ENCODE data around the gene LIPT2. TPM values are rescaled to one million over a fixed set of nuclear protein-coding genes. Genes with fewer than 3 reads are reported as not detected.
A peak's percentile ranks its signal among the peaks of the same experiment; 100 is the strongest.

Gene LIPT2
- total RNA-seq, 4 donors from 2014 or later: 5.0 to 19.5 (median 7.3) TPM

DNA sequence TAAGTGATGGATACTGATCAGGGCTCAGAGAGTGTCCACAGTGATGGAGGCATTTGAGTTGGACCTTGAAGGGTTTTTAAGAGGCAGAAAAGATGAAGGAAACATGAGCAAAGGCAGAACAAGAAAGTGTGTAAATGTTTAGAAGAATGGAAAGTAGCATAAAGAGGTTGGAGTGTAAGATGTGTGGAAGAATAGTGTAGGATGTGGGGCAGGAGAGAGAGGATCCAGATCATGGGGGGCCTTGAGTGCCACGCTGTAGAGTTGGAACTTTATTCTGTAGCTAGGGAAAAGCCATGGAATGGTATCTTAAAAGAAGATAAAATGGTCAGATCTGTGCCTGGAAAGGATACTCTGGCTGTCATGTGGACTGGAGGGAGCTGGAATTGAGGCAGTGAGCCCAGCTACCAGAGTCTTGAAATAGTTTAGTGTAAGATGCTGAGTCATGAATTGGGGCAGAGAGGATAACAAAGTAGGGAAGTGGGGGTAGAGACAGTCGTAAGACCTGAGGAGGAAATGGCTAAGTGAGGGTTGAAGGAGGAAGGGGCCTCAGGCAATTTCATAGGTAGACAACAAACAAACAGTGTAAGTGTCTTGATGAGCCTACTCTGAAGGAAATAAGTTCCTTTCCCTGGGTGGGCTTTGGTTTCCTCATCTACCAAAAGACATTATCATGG, 32.9 kb downstream of the LIPT2 start:
- TF ChIP-seq, protein P1, sequence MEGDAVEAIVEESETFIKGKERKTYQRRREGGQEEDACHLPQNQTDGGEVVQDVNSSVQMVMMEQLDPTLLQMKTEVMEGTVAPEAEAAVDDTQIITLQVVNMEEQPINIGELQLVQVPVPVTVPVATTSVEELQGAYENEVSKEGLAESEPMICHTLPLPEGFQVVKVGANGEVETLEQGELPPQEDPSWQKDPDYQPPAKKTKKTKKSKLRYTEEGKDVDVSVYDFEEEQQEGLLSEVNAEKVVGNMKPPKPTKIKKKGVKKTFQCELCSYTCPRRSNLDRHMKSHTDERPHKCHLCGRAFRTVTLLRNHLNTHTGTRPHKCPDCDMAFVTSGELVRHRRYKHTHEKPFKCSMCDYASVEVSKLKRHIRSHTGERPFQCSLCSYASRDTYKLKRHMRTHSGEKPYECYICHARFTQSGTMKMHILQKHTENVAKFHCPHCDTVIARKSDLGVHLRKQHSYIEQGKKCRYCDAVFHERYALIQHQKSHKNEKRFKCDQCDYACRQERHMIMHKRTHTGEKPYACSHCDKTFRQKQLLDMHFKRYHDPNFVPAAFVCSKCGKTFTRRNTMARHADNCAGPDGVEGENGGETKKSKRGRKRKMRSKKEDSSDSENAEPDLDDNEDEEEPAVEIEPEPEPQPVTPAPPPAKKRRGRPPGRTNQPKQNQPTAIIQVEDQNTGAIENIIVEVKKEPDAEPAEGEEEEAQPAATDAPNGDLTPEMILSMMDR (IDR thresholded peaks at IDR 0.05): no peak
- no peak for TF ChIP-seq POLR2A (IDR thresholded peaks at IDR 0.05)
- Histone ChIP-seq H3K27ac (peak overlapping the region; percentile 1 to 60), H3K36me3 (no peaks in the 10 kb centered on the region), H3K4me3 (no peak overlapping the region), H3K9me3 (no peaks in the 10 kb centered on the region), H3K27me3 (no peaks in the 10 kb centered on the region), H3K4me1 (no peaks in the 10 kb centered on the region)
- DNase-seq: no peak
- intact Hi-C loops (cut with DNase I; ENCODE audit: low total_unique reads): no loop called here

DNA sequence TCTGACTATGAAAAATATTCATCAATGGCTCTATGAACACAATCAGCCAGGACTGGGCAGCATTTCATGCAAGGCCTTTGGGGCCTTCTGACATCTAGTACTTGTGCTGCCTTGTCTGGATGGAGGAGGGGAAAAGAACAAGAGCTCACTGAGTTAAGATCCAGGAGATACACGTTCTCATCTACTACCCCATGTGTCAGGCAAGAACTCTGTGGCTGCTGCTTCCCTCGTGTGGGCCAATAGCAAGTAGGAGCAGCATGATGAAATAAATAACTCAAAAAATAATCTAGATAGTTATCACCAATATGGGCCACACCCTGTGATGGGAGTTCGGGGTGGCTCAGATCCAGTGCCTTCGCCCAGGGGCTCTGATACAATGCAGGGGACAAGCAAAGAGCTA, 33.5 kb downstream of the LIPT2 start:
- Histone ChIP-seq H3K27me3 (no peaks in the 10 kb centered on the region), H3K27ac (peak overlapping the region; percentile 1 to 60), H3K4me3 (no peak overlapping the region), H3K9me3 (no peaks in the 10 kb centered on the region), H3K36me3 (no peaks in the 10 kb centered on the region), H3K4me1 (no peaks in the 10 kb centered on the region)
- TF ChIP-seq POLR2A (IDR thresholded peaks at IDR 0.05): no peak
- TF ChIP-seq, protein P1 (IDR thresholded peaks at IDR 0.05): no peak
- DNase-seq: no peak
- intact Hi-C loops (cut with DNase I; ENCODE audit: low total_unique reads): no loop called here

DNA sequence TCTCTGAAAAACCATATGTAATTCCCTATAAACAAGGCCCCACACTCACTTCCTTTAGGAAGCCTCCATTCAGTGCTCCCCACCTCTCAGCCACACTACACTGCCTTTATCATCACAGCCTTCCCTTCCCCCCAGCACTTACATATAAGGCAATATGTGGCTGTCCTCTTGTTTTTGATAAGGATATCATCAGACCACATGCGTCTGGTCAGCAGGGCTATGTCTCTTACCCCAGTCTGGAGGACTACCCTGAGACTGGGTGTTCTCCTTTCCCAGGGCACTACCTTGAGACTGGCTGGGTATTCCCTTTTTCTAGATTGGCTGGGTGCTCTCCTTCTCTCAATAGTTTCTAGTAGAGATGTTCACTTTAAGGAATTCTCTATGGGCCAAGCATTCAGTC, 33.9 kb downstream of the LIPT2 start:
- Histone ChIP-seq H3K36me3 (no peaks in the 10 kb centered on the region), H3K4me1 (no peaks in the 10 kb centered on the region), H3K27ac (no peak overlapping the region), H3K27me3 (no peaks in the 10 kb centered on the region), H3K9me3 (no peaks in the 10 kb centered on the region), H3K4me3 (no peak overlapping the region)
- DNase-seq: no peak
- TF ChIP-seq POLR2A (IDR thresholded peaks at IDR 0.05): no peak
- TF ChIP-seq, protein P1 (IDR thresholded peaks at IDR 0.05): no peak
- intact Hi-C loops (cut with DNase I; ENCODE audit: low total_unique reads): loop anchor here (10.0 kb wide), 1 partner anchor 115 kb away; no protein-coding TSS in a partner anchor

DNA sequence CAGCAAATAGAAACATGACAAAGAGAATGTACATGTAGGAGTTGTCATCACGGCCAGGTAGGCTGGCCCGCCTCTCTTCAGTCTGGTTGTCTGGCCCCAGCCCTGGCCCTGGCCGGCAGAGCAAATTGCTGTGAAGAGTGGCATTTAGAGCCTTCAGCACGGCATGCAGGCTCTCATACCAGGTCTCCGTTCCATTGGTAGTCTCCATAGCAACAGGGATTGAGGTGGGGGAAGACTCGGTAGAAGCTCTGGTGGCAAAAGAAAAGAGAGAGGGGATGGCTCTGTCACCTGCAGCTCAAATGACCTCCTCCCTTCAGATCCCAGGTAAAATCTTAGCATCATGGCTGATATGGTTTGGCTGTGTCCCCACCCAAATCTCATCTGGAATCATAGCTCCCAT, 36.2 kb downstream of the LIPT2 start:
- Histone ChIP-seq H3K9me3 (no peaks in the 10 kb centered on the region), H3K4me3 (no peak overlapping the region), H3K27me3 (no peaks in the 10 kb centered on the region), H3K36me3 (no peaks in the 10 kb centered on the region), H3K4me1 (no peaks in the 10 kb centered on the region), H3K27ac (no peak overlapping the region)
- DNase-seq: no peak
- no peak for TF ChIP-seq POLR2A (IDR thresholded peaks at IDR 0.05)
- TF ChIP-seq, protein P1 (IDR thresholded peaks at IDR 0.05): no peak
- intact Hi-C loops (cut with DNase I; ENCODE audit: low total_unique reads): loop anchor here (10.0 kb wide), 1 partner anchor 117 kb away; no protein-coding TSS in a partner anchor

DNA sequence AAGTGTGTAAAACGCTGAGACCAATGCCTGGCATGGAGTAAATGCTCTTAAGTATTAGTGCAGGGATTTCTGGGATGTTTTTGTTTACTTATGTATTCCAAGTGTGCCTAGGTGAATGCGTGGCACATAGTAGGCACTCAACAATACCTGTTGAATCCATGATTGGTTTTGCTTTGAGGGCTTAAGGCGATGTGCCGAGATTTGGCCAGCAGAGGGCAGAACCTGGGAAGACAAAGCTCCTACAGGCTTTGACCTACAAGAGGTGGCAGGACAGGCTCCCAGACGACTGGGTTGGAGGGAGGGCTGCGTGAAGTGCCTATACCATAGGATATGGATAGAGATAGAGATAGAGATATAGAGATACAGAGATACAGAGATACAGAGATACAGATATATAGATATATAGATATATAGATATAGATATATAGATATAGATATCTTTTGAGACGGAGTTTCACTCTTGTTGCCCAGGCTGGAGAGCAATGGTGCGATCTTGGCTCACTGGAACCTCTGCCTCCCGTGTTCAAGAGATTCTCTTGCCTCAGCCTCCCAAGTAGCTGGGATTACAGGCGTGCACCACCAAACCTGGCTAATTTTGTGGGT, 40.0 kb downstream of the LIPT2 start:
- H3K27me3 ChIP-seq: no peaks in the 10 kb centered on the region
- H3K27ac ChIP-seq: no peak overlapping the region
- no peak overlapping the region for H3K4me3 ChIP-seq
- no peaks in the 10 kb centered on the region for H3K36me3 ChIP-seq
- no peaks in the 10 kb centered on the region for H3K4me1 ChIP-seq
- intact Hi-C loops (cut with DNase I; ENCODE audit: low total_unique reads): loop anchor here (5.0 to 10.0 kb wide), 2 partner anchors 66 to 121 kb away; no protein-coding TSS in a partner anchor
- H3K9me3 ChIP-seq: no peaks in the 10 kb centered on the region
- DNase-seq: peak; percentile 60 to 61
- TF ChIP-seq, protein P1 (IDR thresholded peaks at IDR 0.05): peak; percentile 61 to 74 (median 68)
- no peak for TF ChIP-seq POLR2A (IDR thresholded peaks at IDR 0.05)

Measured in uterus (tissue), 4 donors.